Vagina (tissue), 2 donors: Measurements from ENCODE around the gene SETDB1. TPM values are rescaled to one million over a fixed set of nuclear protein-coding genes. Genes with fewer than 3 reads are reported as not detected.

ENCODE experiments used
- DNase-seq, 2 donors: peaks; one replicate each; pipeline ENCODE4 v3.0.0-alpha.2; 2017; ENCODE audit errors: extremely low spot score in 2 of 2
- H3K27ac ChIP-seq: fragments of 200-600 bp; sonication (generic); one replicate; pipeline ENCODE4 v1.5.1; 2019
- H3K27me3 ChIP-seq: fragments of 200-600 bp; sonication (generic); one replicate; pipeline ENCODE4 v1.5.1; 2019
- H3K36me3 ChIP-seq, 2 donors: fragments of 200-600 bp; sonication (generic); one replicate each; pipeline ENCODE4 v1.5.1; 2017 to 2019
- H3K4me1 ChIP-seq: fragments of 200-600 bp; sonication (generic); one replicate; pipeline ENCODE4 v1.5.1; 2019
- H3K4me3 ChIP-seq, 2 donors: fragments of 200-600 bp; sonication (generic); 1 replicate in 1 of 2; 2 replicates in 1 of 2; pipeline ENCODE4 v1.5.1; 2016 to 2019
- H3K9me3 ChIP-seq: fragments of 200-600 bp; sonication (generic); one replicate; pipeline ENCODE4 v1.5.1; 2019
- CTCF ChIP-seq, 3 experiments: fragments of 450-650 bp in 2 of 3; fragments of 200-600 bp in 1 of 3; sonication (generic) in 1 of 3; IDR thresholded peaks; one replicate each; pipeline ENCODE4 v1.5.1; 2017 to 2019; ENCODE audit warnings: antibody characterized with exemption in 3 of 3, mild to moderate bottlenecking in 2 of 3, moderate library complexity in 2 of 3
- POLR2A ChIP-seq, 2 donors: fragments of 450-650 bp; IDR thresholded peaks; one replicate each; pipeline ENCODE4 v1.6.1; 2017; ENCODE audit warnings: antibody characterized with exemption in 2 of 2, mild to moderate bottlenecking in 2 of 2, moderate library complexity in 2 of 2
- POLR2AphosphoS5 ChIP-seq, 2 donors: sonication (generic); formaldehyde crosslinking; IDR thresholded peaks; one replicate each; pipeline ENCODE4 v1.9.0; 2017; ENCODE audit warnings: antibody characterized with exemption in 2 of 2, mild to moderate bottlenecking in 2 of 2, low read depth in 1 of 2; ENCODE audit not compliant: insufficient read depth in 1 of 2
- intact Hi-C: fragments of 100-400 bp; cut with DNase I; formaldehyde crosslinking; loops from one replicate; pipeline ENCODE4 v1.15.1; 2023
- total RNA-seq: library from RNA; depleted of rRNA; stranded (reverse); fragments of >200 nt; gene quantifications from one replicate; pipeline ENCODE4 v1.2.3, GENCODE V29; 2016

The SETDB1 gene
- total RNA-seq, 1 donor from 2014 or later, result 51.1 TPM

GRCh38 chr1:150999051-150999674 lies 73.0 kb downstream of the SETDB1 start:
- H3K9me3 ChIP-seq, result no peaks in the 10 kb centered on the region
- H3K27me3 ChIP-seq, result no peaks in the 10 kb centered on the region
- no peak overlapping the region for H3K4me3 ChIP-seq
- peaks cover 0 to 43% of the 10 kb centered on the region in 2 donors for H3K36me3 ChIP-seq
- intact Hi-C loops, result no loop called here
- TF ChIP-seq CTCF (IDR thresholded peaks at IDR 0.05), result no peak
- no peak for TF ChIP-seq POLR2AphosphoS5 (IDR thresholded peaks at IDR 0.05; ENCODE audit: insufficient read depth in 1 of 2, low read depth in 1 of 2)
- DNase-seq, result no peak
- H3K4me1 ChIP-seq, result peaks cover 36% of the 10 kb centered on the region
- no peak overlapping the region for H3K27ac ChIP-seq

GRCh38 chr1:150999926-151000325 lies 73.8 kb downstream of the SETDB1 start:
- Histone ChIP-seq H3K36me3 (peaks cover 0 to 43% of the 10 kb centered on the region in 2 donors), H3K4me3 (no peak overlapping the region), H3K9me3 (no peaks in the 10 kb centered on the region), H3K4me1 (peaks cover 43% of the 10 kb centered on the region), H3K27ac (no peak overlapping the region), H3K27me3 (no peaks in the 10 kb centered on the region)
- DNase-seq, result no peak
- intact Hi-C loops, result no loop called here
- no peak for TF ChIP-seq CTCF (IDR thresholded peaks at IDR 0.05)
- no peak for TF ChIP-seq POLR2AphosphoS5 (IDR thresholded peaks at IDR 0.05; ENCODE audit: insufficient read depth in 1 of 2, low read depth in 1 of 2)
- no peak for TF ChIP-seq POLR2A (IDR thresholded peaks at IDR 0.05)

GRCh38 chr1:151000408-151000807 lies 74.2 kb downstream of the SETDB1 start:
- TF ChIP-seq POLR2AphosphoS5 (IDR thresholded peaks at IDR 0.05; ENCODE audit: insufficient read depth in 1 of 2, low read depth in 1 of 2), result no peak
- TF ChIP-seq POLR2A (IDR thresholded peaks at IDR 0.05), result no peak
- no peak for TF ChIP-seq CTCF (IDR thresholded peaks at IDR 0.05)
- Histone ChIP-seq H3K27ac (no peak overlapping the region), H3K9me3 (no peaks in the 10 kb centered on the region), H3K4me3 (no peak overlapping the region), H3K4me1 (peaks cover 44% of the 10 kb centered on the region), H3K36me3 (peaks cover 0 to 43% of the 10 kb centered on the region in 2 donors), H3K27me3 (no peaks in the 10 kb centered on the region)
- intact Hi-C loops, result no loop called here
- DNase-seq, result no peak

GRCh38 chr1:151001602-151002001 lies 75.4 kb downstream of the SETDB1 start:
- TF ChIP-seq POLR2AphosphoS5 (IDR thresholded peaks at IDR 0.05; ENCODE audit: insufficient read depth in 1 of 2, low read depth in 1 of 2) (no peak), POLR2A (IDR thresholded peaks at IDR 0.05) (no peak), CTCF (IDR thresholded peaks at IDR 0.05) (no peak)
- DNase-seq, result no peak
- H3K27me3 ChIP-seq, result no peaks in the 10 kb centered on the region
- H3K27ac ChIP-seq, result no peak overlapping the region
- peaks cover 0 to 43% of the 10 kb centered on the region in 2 donors for H3K36me3 ChIP-seq
- no peaks in the 10 kb centered on the region for H3K9me3 ChIP-seq
- H3K4me1 ChIP-seq, result peaks cover 42% of the 10 kb centered on the region
- no peak overlapping the region for H3K4me3 ChIP-seq
- intact Hi-C loops, result no loop called here

GRCh38 chr1:151002051-151002450 lies 75.9 kb downstream of the SETDB1 start:
- no peaks in the 10 kb centered on the region for H3K9me3 ChIP-seq
- H3K27ac ChIP-seq, result no peak overlapping the region
- DNase-seq, result no peak
- intact Hi-C loops, result no loop called here
- peaks cover 0 to 39% of the 10 kb centered on the region in 2 donors for H3K36me3 ChIP-seq
- no peak for TF ChIP-seq CTCF (IDR thresholded peaks at IDR 0.05)
- TF ChIP-seq POLR2AphosphoS5 (IDR thresholded peaks at IDR 0.05; ENCODE audit: insufficient read depth in 1 of 2, low read depth in 1 of 2), result no peak
- TF ChIP-seq POLR2A (IDR thresholded peaks at IDR 0.05), result no peak
- H3K4me1 ChIP-seq, result peaks cover 45% of the 10 kb centered on the region
- H3K4me3 ChIP-seq, result no peak overlapping the region
- H3K27me3 ChIP-seq, result no peaks in the 10 kb centered on the region
